Gastrocnemius medialis (tissue), 4 donors: Measurements from ENCODE around the gene WDR38. TPM values are rescaled to one million over a fixed set of nuclear protein-coding genes. Genes with fewer than 3 reads are reported as not detected.
A peak's percentile ranks its signal among the peaks of the same experiment; 100 is the strongest.

Experiments used
- ATAC-seq, 2 donors: fragments of 150-250 bp; one replicate each; pipeline ENCODE4 v1.9.1; 2016
- DNase-seq, 2 donors: peaks; one replicate each; pipeline ENCODE4 v3.0.0-alpha.2; 2019
- H3K27ac ChIP-seq, 4 donors: fragments of 200-600 bp; sonication (generic); 1 replicate in 1 of 4; 2 replicates in 3 of 4; pipeline ENCODE4 v1.5.1; 2016 to 2018; ENCODE audit warnings: mild to moderate bottlenecking in 2 of 4, moderate library complexity in 1 of 4
- H3K27me3 ChIP-seq, 3 donors: fragments of 200-600 bp; sonication (generic) in 2 of 3; 1 replicate in 1 of 3; 2 replicates in 2 of 3; pipeline versions ENCODE4 v1.5.1 to v1.6.0; 2016 to 2019; ENCODE audit warnings: mild to moderate bottlenecking in 1 of 3, moderate library complexity in 1 of 3
- H3K36me3 ChIP-seq, 2 donors: fragments of 200-600 bp; sonication (generic) in 1 of 2; one replicate each; pipeline ENCODE4 v1.5.1; 2017 to 2018
- H3K4me1 ChIP-seq, 2 donors: fragments of 200-600 bp; sonication (generic) in 1 of 2; one replicate each; pipeline ENCODE4 v1.5.1; 2016 to 2017; ENCODE audit warnings: mild to moderate bottlenecking in 2 of 2
- H3K4me3 ChIP-seq, 4 donors: fragments of 200-600 bp; sonication (generic) in 3 of 4; 1 replicate in 1 of 4; 2 replicates in 3 of 4; pipeline ENCODE4 v1.5.1; 2016 to 2019; ENCODE audit warnings: mild to moderate bottlenecking in 2 of 4
- H3K9me3 ChIP-seq, 3 donors: fragments of 200-600 bp; sonication (generic) in 2 of 3; 1 replicate in 1 of 3; 2 replicates in 2 of 3; pipeline ENCODE4 v1.5.1; 2016 to 2019
- POLR2A ChIP-seq, 2 donors: fragments of 450-650 bp; IDR thresholded peaks; one replicate each; pipeline ENCODE4 v1.6.1; 2017; ENCODE audit warnings: antibody characterized with exemption in 2 of 2, mild to moderate bottlenecking in 2 of 2, moderate library complexity in 2 of 2
- in situ Hi-C, 4 donors: fragments of 200-750 bp; cut with MboI; loops; one replicate each; pipeline versions ENCODE4 v1.15.0 to v1.8.0; 2017; ENCODE audit warnings: low sequenced_read_pairs in 4 of 4
- intact Hi-C: fragments of 100-400 bp; cut with DNase I; formaldehyde crosslinking; loops from one replicate; pipeline ENCODE4 v1.15.1; 2023; ENCODE audit warnings: low total_unique reads
- total RNA-seq, 4 donors: library from RNA; depleted of rRNA; stranded (reverse); fragments of >200 nt; gene quantifications; one replicate each; pipeline versions ENCODE4 v1.1.0 to v1.2.3, GENCODE V29; 2016
- TF ChIP-seq, protein P1 (sequence below), 5 experiments: fragments of 450-650 bp in 3 of 5; fragments of 200-600 bp in 2 of 5; sonication (generic) in 2 of 5; IDR thresholded peaks in 4 of 5; conservative IDR thresholded peaks in 1 of 5; 1 replicate in 4 of 5; 2 replicates in 1 of 5; pipeline ENCODE4 v1.5.1; 2016 to 2019; ENCODE audit warnings: antibody characterized with exemption in 5 of 5, mild to moderate bottlenecking in 3 of 5, moderate library complexity in 3 of 5

WDR38 gene
- total RNA-seq, 4 donors from 2014 or later, result not detected

DNA sequence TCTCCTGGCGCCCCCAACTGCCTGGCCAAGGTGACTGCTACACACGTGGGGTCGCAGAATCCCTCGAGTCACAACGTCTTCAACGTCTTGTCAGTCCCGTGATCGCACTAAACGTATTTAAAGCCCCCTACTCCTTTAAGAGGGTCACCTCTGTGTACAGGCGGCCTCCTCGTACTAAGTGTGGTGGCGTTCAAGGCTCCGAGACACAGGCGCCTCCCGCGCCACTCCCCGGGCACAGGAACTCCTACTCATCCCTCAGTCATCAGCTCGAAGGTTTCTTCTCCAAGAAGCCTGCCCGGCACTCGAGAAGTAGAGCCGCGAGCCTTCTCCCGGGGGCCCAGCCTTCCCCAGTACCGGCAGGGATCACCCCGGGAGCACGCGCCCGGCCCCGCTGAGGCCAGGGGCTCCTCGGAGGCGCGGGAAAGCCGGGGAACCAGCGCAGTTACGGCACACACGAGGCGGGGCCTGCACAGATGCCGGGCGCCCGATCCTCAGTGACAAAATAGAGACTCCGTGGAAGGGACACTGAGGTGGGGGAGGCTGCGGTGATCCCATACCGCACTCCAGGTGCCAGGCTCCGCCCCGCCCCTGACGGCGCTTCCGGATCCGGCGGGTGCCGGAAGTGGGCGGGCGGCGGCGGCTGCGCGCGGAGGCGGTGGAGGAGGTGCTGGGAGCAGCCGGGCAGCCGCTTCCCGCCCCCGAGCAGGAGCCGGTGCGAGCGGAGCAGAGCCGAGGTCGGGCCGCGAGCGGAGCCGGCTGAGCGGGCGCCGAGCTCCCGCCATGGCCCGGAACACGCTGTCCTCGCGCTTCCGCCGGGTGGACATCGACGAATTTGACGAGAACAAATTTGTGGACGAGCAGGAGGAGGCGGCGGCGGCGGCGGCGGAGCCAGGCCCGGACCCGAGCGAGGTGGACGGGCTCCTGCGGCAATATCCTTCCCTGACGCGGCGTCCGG lies 15.5 kb downstream of the WDR38 start:
- intact Hi-C loops (loop anchor here (1.0 to 10.0 kb wide), 4 partner anchors 73 to 316 kb away; partner anchors contain the start of genes GOLGA1, PPP6C and SCAI), in situ Hi-C loops (no loop called here)
- peak; percentile 82 to 86 for DNase-seq
- peak overlapping the region; percentile 80 to 100 (median 88) for H3K4me3 ChIP-seq
- H3K9me3 ChIP-seq, result no peaks in the 10 kb centered on the region
- TF ChIP-seq POLR2A (IDR thresholded peaks at IDR 0.05), result peak; percentile 96 to 99
- TF ChIP-seq, protein P1, sequence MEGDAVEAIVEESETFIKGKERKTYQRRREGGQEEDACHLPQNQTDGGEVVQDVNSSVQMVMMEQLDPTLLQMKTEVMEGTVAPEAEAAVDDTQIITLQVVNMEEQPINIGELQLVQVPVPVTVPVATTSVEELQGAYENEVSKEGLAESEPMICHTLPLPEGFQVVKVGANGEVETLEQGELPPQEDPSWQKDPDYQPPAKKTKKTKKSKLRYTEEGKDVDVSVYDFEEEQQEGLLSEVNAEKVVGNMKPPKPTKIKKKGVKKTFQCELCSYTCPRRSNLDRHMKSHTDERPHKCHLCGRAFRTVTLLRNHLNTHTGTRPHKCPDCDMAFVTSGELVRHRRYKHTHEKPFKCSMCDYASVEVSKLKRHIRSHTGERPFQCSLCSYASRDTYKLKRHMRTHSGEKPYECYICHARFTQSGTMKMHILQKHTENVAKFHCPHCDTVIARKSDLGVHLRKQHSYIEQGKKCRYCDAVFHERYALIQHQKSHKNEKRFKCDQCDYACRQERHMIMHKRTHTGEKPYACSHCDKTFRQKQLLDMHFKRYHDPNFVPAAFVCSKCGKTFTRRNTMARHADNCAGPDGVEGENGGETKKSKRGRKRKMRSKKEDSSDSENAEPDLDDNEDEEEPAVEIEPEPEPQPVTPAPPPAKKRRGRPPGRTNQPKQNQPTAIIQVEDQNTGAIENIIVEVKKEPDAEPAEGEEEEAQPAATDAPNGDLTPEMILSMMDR (IDR thresholded peaks at IDR 0.05 in 4 of 5, conservative IDR thresholded peaks at IDR 0.05 in 1 of 5), result peak in 1 of 5 experiments; percentile 3
- ATAC-seq, result peak; percentile 82 to 90
- H3K27ac ChIP-seq, result peak overlapping the region; percentile 93 to 100 (median 96)
- no peaks in the 10 kb centered on the region for H3K36me3 ChIP-seq
- peaks cover 51 to 52% of the 10 kb centered on the region in 2 donors for H3K4me1 ChIP-seq
- no peaks in the 10 kb centered on the region for H3K27me3 ChIP-seq

DNA sequence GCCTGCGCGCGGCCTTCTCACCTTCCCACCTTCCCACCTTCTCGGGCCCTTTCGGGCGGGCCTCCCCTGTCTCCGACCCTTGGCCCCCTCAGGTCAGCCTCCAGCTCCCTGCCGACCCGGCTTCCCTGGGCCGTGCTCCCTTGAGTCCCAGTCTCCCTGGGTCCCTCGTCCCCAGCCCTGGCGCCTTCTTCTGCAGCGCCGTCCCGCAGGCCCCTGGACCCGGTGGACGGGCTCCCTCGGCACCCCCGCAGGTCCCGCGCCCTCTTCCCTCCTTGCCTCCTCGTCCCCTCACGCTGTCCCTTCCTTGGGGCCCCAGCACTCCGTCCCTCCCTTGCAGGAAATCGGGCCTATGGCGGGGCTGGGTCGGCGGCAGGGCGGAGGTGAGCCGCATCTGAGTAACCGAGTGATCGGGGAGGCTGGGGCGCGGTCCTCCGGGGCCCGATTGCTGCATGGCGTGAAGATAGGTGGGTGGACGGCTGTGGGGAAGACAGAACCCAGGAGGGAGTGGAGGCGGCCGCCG lies 16.3 kb downstream of the WDR38 start:
- in situ Hi-C loops, result no loop called here
- peak; percentile 3 to 17 for ATAC-seq
- TF ChIP-seq, protein P1 (IDR thresholded peaks at IDR 0.05 in 4 of 5, conservative IDR thresholded peaks at IDR 0.05 in 1 of 5), result no peak
- no peak for TF ChIP-seq POLR2A (IDR thresholded peaks at IDR 0.05)
- intact Hi-C loops, result loop anchor here (1.0 to 10.0 kb wide), 4 partner anchors 72 to 315 kb away; partner anchors contain the start of genes GOLGA1, PPP6C and SCAI
- peak overlapping the region; percentile 93 to 100 (median 96) for H3K27ac ChIP-seq
- H3K4me3 ChIP-seq, result peak overlapping the region; percentile 80 to 100 (median 88)
- H3K27me3 ChIP-seq, result no peaks in the 10 kb centered on the region
- peaks cover 0 to 2% of the 10 kb centered on the region in 2 donors for H3K36me3 ChIP-seq
- H3K4me1 ChIP-seq, result peaks cover 53 to 57% of the 10 kb centered on the region in 2 donors
- no peak for DNase-seq
- H3K9me3 ChIP-seq, result no peaks in the 10 kb centered on the region

DNA sequence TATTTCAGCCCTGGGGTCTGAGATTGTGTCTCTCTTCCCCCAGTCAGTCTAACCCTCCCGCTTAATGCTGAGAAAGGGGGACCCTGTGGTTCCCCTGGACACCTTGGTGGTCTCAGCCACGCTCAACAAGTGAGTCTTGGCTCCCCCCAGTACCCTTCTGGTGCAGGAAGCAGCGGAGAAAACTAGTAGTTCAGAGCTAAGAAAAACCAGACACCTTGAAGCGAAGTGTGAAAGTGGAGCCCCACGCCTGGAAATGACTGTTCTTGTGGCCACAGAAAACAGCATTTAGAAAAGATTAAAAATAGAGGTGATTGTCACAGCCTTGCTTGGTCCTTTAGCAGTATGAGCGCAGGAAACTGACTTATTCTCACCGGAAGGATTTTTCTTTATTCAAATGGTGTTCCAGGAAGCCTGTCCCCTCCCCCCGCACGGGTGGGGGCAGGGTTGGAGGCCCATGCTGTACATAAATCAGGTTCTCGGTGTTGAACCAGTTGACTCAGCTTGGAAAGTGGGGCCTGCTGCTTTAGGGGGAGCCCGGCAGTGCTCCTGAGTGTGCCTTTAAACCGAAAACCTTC lies 16.8 kb downstream of the WDR38 start:
- peak overlapping the region; percentile 80 to 100 (median 88) for H3K4me3 ChIP-seq
- H3K9me3 ChIP-seq, result no peaks in the 10 kb centered on the region
- no peaks in the 10 kb centered on the region for H3K27me3 ChIP-seq
- H3K27ac ChIP-seq, result peak overlapping the region; percentile 93 to 100 (median 96)
- DNase-seq (no peak), ATAC-seq (no peak)
- intact Hi-C loops (loop anchor here (1.0 to 10.0 kb wide), 4 partner anchors 71 to 315 kb away; partner anchors contain the start of genes GOLGA1, PPP6C and SCAI), in situ Hi-C loops (loop anchor here in 1 of 4 donors (5.0 kb wide), 1 partner anchor 67 kb away; no protein-coding TSS in a partner anchor)
- peaks cover 0 to 8% of the 10 kb centered on the region in 2 donors for H3K36me3 ChIP-seq
- no peak for TF ChIP-seq POLR2A (IDR thresholded peaks at IDR 0.05)
- TF ChIP-seq, protein P1 (IDR thresholded peaks at IDR 0.05 in 4 of 5, conservative IDR thresholded peaks at IDR 0.05 in 1 of 5), result no peak
- H3K4me1 ChIP-seq, result peaks cover 53 to 57% of the 10 kb centered on the region in 2 donors

DNA sequence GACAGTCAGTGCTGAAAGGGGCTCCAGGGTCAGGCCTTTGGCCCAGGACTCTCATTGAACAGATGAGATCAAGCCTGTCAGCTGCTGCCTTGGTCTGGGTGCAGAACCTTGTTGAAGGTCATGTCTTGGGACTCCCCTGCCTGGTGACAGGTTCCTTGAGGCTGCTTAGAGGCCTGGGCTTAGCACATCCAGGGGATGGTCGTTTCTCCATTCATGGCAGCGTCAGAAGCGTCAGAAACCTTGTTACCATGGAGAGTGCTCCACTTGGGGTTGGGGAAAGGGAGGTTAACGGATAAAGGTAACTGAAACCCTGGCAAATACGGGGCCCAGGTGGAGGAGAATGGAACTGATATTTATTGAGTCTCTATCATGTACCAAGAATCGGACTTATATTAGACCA lies 17.5 kb downstream of the WDR38 start:
- H3K36me3 ChIP-seq, result peaks cover 0 to 14% of the 10 kb centered on the region in 2 donors
- DNase-seq (no peak), ATAC-seq (no peak)
- intact Hi-C loops (no loop called here), in situ Hi-C loops (loop anchor here in 1 of 4 donors (5.0 kb wide), 1 partner anchor 67 kb away; no protein-coding TSS in a partner anchor)
- no peaks in the 10 kb centered on the region for H3K27me3 ChIP-seq
- peaks cover 53 to 57% of the 10 kb centered on the region in 2 donors for H3K4me1 ChIP-seq
- H3K9me3 ChIP-seq, result no peaks in the 10 kb centered on the region
- TF ChIP-seq, protein P1 (IDR thresholded peaks at IDR 0.05 in 4 of 5, conservative IDR thresholded peaks at IDR 0.05 in 1 of 5), result no peak
- TF ChIP-seq POLR2A (IDR thresholded peaks at IDR 0.05), result no peak
- H3K4me3 ChIP-seq, result peak overlapping the region; percentile 80 to 100 (median 88)
- peak overlapping the region; percentile 93 to 100 (median 96) for H3K27ac ChIP-seq
